SW 1271 (cell line): ENCODE data around the gene IQGAP2.

Experiments
- DNase-seq, 2 experiments: peaks; one replicate each; lab custom pipeline; 2025; lab: John Stamatoyannopoulos, UW

Gene IQGAP2

DNA sequence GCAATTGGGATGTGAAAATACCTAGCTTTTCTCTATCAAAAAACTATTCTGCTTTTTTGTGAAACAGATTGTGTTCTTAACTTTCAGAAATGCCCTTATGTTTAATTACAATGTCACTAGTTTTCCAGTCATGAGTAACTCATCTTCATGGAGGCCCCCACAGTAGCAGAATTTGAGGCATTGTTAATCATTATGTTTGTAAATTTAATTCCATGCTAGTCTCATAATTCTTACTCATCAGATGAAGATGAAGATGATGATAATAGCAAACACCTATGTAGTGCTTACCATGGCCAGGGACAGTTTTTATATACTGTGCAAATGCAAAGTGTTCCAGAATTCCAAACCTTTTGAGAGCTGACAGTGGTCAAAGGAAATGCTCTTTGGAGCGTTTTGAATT lies 285.1 kb downstream of the IQGAP2 start:
- DNase-seq = no peak

GRCh38 chr5:76688836-76689235 lies 285.8 kb downstream of the IQGAP2 start:
- DNase-seq = no peak

- peak; percentile 51 to 96 for DNase-seq
Observed at GRCh38 chr5:76689321-76690036, 286.4 kb downstream of the IQGAP2 start.

- DNase-seq = peak in 1 of 2 experiments; percentile 31
Observed at GRCh38 chr5:76690037-76690679, 287.1 kb downstream of the IQGAP2 start.

- DNase-seq = no peak
Observed at GRCh38 chr5:76690704-76691466, 287.8 kb downstream of the IQGAP2 start.

- peak in 1 of 2 experiments; percentile 64 for DNase-seq
Observed at GRCh38 chr5:76691467-76692273, 288.6 kb downstream of the IQGAP2 start.

DNA sequence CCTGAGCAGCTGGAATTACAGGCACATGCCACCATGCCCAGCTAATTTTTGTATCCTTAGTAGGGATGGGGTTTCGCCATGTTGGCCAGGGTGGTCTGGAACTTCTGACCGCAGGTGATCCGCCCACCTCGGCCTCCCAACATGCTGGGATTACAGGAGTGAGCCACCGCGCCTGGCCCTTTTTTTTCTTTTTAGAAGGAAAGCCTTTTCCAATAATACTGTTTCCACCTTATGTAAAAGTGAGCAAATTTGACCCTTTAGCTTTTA lies 289.1 kb downstream of the IQGAP2 start:
- no peak for DNase-seq

GRCh38 chr5:76692651-76693050 lies 289.6 kb downstream of the IQGAP2 start:
- DNase-seq = no peak

DNA sequence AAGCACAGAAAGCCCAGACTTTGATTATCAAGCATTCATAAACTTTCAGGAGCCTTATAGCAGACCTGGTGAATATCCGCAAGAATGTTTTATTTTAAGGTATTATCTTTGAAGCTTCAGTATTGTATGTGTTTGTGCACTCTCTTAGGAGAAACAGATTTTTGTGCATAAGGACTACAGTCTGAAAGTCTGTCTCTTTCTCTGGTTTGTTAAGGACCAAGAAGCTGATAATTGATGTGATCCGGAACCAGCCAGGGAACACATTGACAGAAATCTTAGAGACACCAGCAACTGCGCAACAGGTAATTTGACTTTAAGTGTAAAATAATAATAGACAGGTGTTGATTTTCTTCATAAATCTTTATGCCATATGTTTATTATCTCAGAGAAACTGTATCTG lies 290.1 kb downstream of the IQGAP2 start:
- no peak for DNase-seq

- no peak for DNase-seq
Observed at GRCh38 chr5:76694317-76694716, 291.2 kb downstream of the IQGAP2 start.

GRCh38 chr5:76695346-76695745 lies 292.3 kb downstream of the IQGAP2 start:
- DNase-seq = no peak

- DNase-seq = no peak
Observed at GRCh38 chr5:76696251-76696650, 293.2 kb downstream of the IQGAP2 start.

- no peak for DNase-seq
Observed at GRCh38 chr5:76697670-76698069, 294.6 kb downstream of the IQGAP2 start.

DNA sequence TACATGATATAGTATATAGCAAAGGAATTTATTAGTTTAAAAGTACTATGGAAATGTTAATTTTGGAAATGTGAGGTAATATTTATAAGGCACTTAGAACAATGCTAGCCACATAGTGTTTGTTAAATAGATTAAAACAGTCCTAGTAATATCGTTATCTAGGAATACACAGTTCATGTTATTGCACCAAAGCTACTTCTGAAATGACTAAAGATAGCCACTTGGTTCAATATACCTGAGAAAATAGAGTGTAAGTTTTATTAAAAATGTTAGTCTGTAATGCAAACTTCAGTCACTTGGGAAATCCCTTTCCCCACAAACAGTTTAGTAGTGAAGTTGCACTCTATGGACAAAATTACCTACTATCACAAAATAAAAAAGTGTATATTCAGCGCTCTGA lies 297.5 kb downstream of the IQGAP2 start:
- DNase-seq = no peak

DNA sequence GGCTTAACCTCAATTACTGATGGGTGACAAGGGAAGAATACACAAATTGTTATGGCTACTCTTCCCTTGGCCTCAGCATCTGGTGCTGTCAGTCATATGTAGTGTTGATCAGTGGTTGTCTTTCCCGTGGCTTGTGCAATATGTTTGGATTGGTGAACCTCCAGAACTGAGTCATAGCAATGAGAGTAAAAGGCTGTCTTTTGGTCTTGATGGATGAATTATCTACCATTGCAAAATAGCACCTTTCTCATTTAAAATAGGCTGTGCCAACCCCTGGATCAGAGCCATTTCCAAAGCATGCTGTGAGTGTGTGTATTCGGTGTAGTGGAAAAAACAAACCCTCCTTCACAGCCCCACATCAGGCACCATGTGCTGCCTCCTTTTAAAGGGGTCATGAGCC lies 298.2 kb downstream of the IQGAP2 start:
- DNase-seq = no peak

DNA sequence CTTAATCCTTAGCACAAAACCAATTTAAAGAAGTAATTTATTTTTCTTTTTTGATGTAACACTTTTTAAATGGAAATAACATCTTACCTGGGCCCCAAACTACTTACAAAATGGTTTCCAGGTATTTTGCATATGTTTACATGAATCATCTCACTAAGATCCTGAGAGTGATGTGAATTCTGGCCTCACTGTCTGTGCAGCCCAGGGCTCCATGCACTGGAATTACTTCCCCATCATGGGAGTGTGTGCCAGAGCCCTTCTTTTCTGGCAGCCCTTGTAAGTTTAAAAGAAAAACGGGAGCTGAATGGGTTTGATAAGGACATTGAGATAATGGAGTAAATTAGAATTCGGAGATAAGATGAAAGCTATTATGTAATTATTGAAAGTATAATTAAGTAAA lies 300.6 kb downstream of the IQGAP2 start:
- DNase-seq = no peak

- DNase-seq = no peak
Observed at GRCh38 chr5:76704131-76704663, 301.1 kb downstream of the IQGAP2 start.

- no peak for DNase-seq
Observed at GRCh38 chr5:76705574-76705973, 302.5 kb downstream of the IQGAP2 start.

- DNase-seq = no peak
Observed at GRCh38 chr5:76709762-76710161, 306.7 kb downstream of the IQGAP2 start.

- no peak for DNase-seq
Observed at GRCh38 chr5:76710991-76711390, 307.9 kb downstream of the IQGAP2 start.

- no peak for DNase-seq
Observed at GRCh38 chr5:76714751-76715485, 311.8 kb downstream of the IQGAP2 start.

DNA sequence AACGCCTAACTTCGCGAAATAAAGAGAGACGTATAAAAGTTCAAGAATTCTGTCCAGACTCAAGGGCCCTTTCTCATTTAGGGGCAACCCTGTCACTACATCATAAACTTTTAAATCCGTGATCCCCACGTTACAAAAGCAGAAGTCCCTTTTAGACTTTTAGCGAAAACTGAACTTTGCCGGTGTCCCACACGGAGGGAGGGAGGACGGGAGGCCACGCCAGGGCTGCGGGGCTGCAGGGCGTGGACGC lies 312.3 kb downstream of the IQGAP2 start:
- no peak for DNase-seq
